T-helper 1 cell treated with Interleukin-12 subunit alpha and Interleukin-12 subunit beta and Interleukin-4 antibody, amounts not matched to agents 30 μg/mL and 1 μg/mL, for 36 hours (primary cell): Measurements from ENCODE around the gene BBX.

Experiments
- H3K27ac Mint-ChIP-seq: one replicate; pipeline ENCODE4 v1.8.0; 2021; ENCODE audit warnings: mild to moderate bottlenecking, mixed read lengths
- H3K27me3 Mint-ChIP-seq: one replicate; pipeline ENCODE4 v1.8.0; 2021; ENCODE audit warnings: low read depth, mixed read lengths
- H3K36me3 Mint-ChIP-seq: one replicate; pipeline ENCODE4 v1.8.0; 2021; ENCODE audit warnings: low read depth, mixed read lengths
- H3K4me1 Mint-ChIP-seq: one replicate; pipeline ENCODE4 v1.8.0; 2021; ENCODE audit warnings: low read depth, mixed read lengths
- H3K4me3 Mint-ChIP-seq: one replicate; pipeline ENCODE4 v1.8.0; 2021; ENCODE audit warnings: mild to moderate bottlenecking, moderate library complexity, mixed read lengths
- H3K9me3 Mint-ChIP-seq: one replicate; pipeline ENCODE4 v1.8.0; 2021; ENCODE audit warnings: mixed read lengths

The BBX gene

GRCh38 chr3:107800710-107801109 is 277.9 kb downstream of the BBX start:
- H3K27ac Mint-ChIP-seq, result no peak overlapping the region

GRCh38 chr3:107803170-107803569 is 280.4 kb downstream of the BBX start:
- Mint-ChIP-seq H3K9me3 (no peaks in the 10 kb centered on the region), H3K27ac (no peak overlapping the region), H3K27me3 (no peaks in the 10 kb centered on the region), H3K4me1 (no peaks in the 10 kb centered on the region), H3K4me3 (no peak overlapping the region), H3K36me3 (peaks cover 27% of the 10 kb centered on the region)

More at GRCh38 chr3:107800710-107801109, 277.9 kb downstream of the BBX start:
- Mint-ChIP-seq H3K4me1 (no peaks in the 10 kb centered on the region), H3K9me3 (no peaks in the 10 kb centered on the region), H3K27me3 (no peaks in the 10 kb centered on the region), H3K36me3 (peaks cover 32% of the 10 kb centered on the region), H3K4me3 (no peak overlapping the region)

GRCh38 chr3:107806021-107806420 is 283.3 kb downstream of the BBX start:
- H3K9me3 Mint-ChIP-seq, result no peaks in the 10 kb centered on the region
- peaks cover 21% of the 10 kb centered on the region for H3K36me3 Mint-ChIP-seq
- H3K4me1 Mint-ChIP-seq, result peaks cover 6% of the 10 kb centered on the region
- no peak overlapping the region for H3K27ac Mint-ChIP-seq
- H3K4me3 Mint-ChIP-seq, result no peak overlapping the region
- H3K27me3 Mint-ChIP-seq, result no peaks in the 10 kb centered on the region

GRCh38 chr3:107806536-107806935 is 283.8 kb downstream of the BBX start:
- H3K36me3 Mint-ChIP-seq, result peaks cover 20% of the 10 kb centered on the region
- H3K4me1 Mint-ChIP-seq, result peaks cover 6% of the 10 kb centered on the region
- H3K27ac Mint-ChIP-seq, result no peak overlapping the region
- no peak overlapping the region for H3K4me3 Mint-ChIP-seq
- no peaks in the 10 kb centered on the region for H3K9me3 Mint-ChIP-seq
- H3K27me3 Mint-ChIP-seq, result no peaks in the 10 kb centered on the region

DNA sequence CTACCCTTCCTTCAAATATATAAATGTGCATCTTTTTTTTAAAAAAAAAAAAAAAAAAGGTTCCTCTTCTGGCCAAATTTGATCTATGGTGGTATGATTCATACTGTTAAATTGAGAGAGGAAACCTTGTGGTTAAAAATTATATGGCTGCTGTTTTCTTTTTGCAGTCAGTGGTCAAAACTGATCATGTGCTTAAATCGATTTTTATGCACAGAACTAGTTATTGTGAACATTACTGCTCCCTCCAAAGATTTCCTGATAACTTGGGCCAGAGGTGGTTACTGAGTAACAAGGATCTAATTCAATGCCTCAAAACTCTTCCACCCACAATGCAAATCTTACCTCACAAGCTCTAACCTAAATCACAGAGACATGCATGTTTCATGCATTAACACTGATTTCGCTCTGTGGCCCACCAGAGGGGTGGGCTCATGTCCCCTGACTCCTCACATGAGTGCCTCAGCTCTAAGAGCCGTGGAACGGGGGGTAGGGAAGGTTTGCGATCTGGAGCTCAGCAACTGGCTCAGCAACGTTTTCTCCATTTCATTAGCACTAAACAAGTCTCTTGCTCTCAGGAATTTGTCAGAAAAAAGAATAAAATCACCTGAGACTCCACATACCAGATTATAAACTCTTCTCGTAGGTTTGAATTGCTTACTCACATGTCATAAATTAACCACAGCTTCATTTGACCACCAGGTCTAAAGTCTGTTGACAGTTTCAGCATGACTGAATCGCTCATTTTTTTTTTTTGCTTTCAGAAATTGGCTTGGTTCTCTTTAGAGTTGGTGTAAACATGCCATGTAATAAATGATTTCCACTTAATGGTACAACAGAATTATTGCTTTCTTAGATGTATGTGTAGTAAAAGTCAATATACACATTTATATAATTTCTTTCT is 287.7 kb downstream of the BBX start:
- peaks cover 5% of the 10 kb centered on the region for H3K36me3 Mint-ChIP-seq
- no peak overlapping the region for H3K4me3 Mint-ChIP-seq
- no peaks in the 10 kb centered on the region for H3K27me3 Mint-ChIP-seq
- H3K4me1 Mint-ChIP-seq, result peaks cover 6% of the 10 kb centered on the region
- H3K9me3 Mint-ChIP-seq, result no peaks in the 10 kb centered on the region
- H3K27ac Mint-ChIP-seq, result no peak overlapping the region

- no peaks in the 10 kb centered on the region for H3K9me3 Mint-ChIP-seq
- no peak overlapping the region for H3K27ac Mint-ChIP-seq
Observed at GRCh38 chr3:107813026-107813425, 290.3 kb downstream of the BBX start.

DNA sequence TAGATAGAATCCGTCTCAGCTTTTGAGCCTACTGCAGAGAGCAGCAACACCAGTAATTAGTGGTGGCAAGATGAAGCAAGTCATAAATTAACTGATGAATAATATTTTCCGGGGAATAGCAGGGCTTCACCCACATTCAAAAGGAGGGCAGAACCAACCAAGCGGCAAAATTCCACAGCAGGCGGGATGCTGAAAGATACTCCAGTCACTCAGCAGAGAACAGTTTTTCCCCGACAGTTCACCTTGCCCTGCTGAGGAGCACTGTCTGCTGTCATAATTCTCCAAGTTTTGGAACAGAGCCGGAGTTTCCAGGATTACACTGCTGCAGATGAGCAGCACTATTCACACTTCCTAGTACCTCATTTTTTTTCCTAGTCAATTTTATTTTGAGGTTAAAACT is 293.3 kb downstream of the BBX start:
- Mint-ChIP-seq H3K36me3 (no peaks in the 10 kb centered on the region), H3K4me3 (no peak overlapping the region), H3K9me3 (no peaks in the 10 kb centered on the region), H3K27me3 (peaks cover 3% of the 10 kb centered on the region), H3K27ac (no peak overlapping the region), H3K4me1 (no peaks in the 10 kb centered on the region)

More at GRCh38 chr3:107813026-107813425, 290.3 kb downstream of the BBX start:
- Mint-ChIP-seq H3K4me1 (peaks cover 6% of the 10 kb centered on the region), H3K4me3 (no peak overlapping the region), H3K36me3 (peaks cover 3% of the 10 kb centered on the region), H3K27me3 (peaks cover 3% of the 10 kb centered on the region)

DNA sequence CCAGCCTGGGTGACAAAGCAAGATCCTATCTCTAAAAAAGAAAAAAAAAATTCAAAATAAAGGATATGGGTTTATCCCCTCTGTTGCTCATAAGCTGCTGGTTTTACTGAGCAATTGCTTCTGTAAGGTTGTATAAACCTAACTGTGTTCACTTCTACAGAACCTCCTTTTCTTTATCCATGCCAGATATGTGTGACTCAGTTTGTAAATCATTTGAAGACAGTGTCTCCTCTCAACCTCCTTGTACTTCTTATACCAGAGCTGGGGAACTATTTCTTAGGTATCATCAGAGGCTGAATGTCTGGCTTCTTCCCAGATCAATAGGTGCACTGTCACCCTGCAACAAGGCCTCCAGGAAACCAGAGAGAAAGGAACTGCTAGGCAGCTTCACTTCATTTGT is 294.3 kb downstream of the BBX start:
- no peak overlapping the region for H3K27ac Mint-ChIP-seq
- H3K4me1 Mint-ChIP-seq, result no peaks in the 10 kb centered on the region
- no peaks in the 10 kb centered on the region for H3K36me3 Mint-ChIP-seq
- H3K4me3 Mint-ChIP-seq, result no peak overlapping the region
- peaks cover 7% of the 10 kb centered on the region for H3K27me3 Mint-ChIP-seq
- no peaks in the 10 kb centered on the region for H3K9me3 Mint-ChIP-seq

GRCh38 chr3:107818025-107818424 is 295.3 kb downstream of the BBX start:
- H3K36me3 Mint-ChIP-seq, result no peaks in the 10 kb centered on the region
- H3K9me3 Mint-ChIP-seq, result no peaks in the 10 kb centered on the region
- H3K4me3 Mint-ChIP-seq, result no peak overlapping the region
- no peak overlapping the region for H3K27ac Mint-ChIP-seq
- H3K4me1 Mint-ChIP-seq, result no peaks in the 10 kb centered on the region
- peaks cover 9% of the 10 kb centered on the region for H3K27me3 Mint-ChIP-seq

DNA sequence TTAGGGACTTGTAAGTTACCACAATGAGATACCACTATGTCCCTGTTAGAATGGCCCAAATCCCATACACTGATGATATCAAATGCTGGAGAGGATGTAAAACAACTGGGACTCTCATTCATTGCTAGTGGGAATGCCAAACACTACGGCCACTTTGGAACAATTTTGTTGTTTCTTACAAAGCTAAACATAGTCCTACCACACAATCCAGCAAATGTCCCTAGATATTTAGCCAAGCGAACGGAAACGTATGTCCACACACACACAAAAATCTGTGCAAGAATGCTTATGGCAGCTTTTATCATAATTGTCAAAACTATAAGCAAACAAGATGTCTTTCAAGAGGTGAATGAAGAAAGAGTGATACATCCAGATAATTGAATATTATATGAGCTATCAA is 296.9 kb downstream of the BBX start:
- Mint-ChIP-seq H3K4me3 (no peak overlapping the region), H3K9me3 (no peaks in the 10 kb centered on the region), H3K36me3 (no peaks in the 10 kb centered on the region), H3K4me1 (no peaks in the 10 kb centered on the region), H3K27ac (no peak overlapping the region), H3K27me3 (peaks cover 9% of the 10 kb centered on the region)

DNA sequence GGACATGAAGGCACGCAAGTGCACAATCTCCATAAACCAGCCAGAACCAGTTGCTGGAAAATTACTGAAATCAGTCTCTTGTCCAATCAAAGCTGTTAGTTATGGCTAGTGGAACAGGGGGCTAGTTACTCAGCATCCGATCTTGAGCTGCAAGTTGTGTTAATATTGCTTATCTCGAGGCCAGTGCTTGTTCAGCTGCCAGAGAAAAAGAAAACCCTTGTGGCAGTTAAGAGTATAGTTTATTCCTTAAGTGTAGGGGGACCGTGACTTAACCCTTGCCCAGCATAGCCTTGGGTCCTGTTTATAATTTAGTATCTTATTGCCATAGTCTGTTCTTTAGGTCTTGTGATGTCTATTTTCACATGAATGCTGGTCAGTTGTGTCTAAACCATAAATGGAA is 299.5 kb downstream of the BBX start:
- no peaks in the 10 kb centered on the region for H3K9me3 Mint-ChIP-seq
- H3K36me3 Mint-ChIP-seq, result no peaks in the 10 kb centered on the region
- H3K27me3 Mint-ChIP-seq, result peaks cover 8% of the 10 kb centered on the region
- no peak overlapping the region for H3K27ac Mint-ChIP-seq
- H3K4me1 Mint-ChIP-seq, result no peaks in the 10 kb centered on the region
- H3K4me3 Mint-ChIP-seq, result no peak overlapping the region

DNA sequence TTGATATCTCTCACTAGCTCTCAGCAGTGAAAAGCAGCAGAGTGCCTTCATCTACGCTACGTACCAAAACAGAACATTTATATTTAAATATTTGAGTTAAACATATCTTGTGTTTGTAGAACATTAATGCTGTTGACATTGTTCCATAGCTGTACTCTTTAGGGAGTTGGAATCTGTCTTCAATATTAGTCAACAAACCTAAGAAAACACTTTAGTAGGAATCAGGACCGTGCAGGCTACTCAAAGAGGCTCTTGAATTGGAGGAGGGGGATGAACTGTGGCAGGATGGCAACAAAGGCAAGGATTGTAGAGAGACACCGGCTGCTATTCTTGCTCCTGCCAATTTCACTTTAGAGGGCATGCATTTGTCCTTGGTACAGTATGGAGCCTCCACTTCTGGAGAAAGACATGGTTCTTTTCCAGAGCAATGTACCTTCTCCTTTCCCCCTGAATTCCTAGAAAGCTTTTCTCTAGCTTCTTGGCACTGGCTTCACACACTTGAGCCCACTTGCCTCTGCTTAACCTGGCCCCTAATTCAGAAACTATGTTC is 302.1 kb downstream of the BBX start:
- Mint-ChIP-seq H3K4me3 (no peak overlapping the region), H3K36me3 (no peaks in the 10 kb centered on the region), H3K4me1 (no peaks in the 10 kb centered on the region), H3K27me3 (peaks cover 7% of the 10 kb centered on the region), H3K27ac (no peak overlapping the region), H3K9me3 (no peaks in the 10 kb centered on the region)

DNA sequence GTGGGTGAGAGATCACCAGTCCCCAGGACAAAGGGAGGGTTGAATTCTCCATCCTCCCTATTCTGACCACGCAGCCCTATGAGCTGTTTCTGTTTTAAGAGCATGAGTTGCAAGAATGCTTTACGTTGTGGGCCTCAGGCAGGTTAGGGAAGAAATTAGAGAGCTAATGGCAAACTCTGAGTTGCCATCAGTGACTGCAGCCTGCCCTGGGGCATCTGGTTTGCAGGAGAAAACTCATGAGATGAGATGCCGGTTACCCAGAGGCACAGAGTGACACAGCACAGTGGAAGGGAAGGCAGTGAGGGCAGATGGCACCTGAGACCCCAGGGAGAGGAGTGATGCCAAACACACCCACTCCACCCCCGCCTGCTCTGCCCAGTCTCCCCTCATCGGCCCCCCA is 302.8 kb downstream of the BBX start:
- Mint-ChIP-seq H3K27ac (no peak overlapping the region), H3K4me1 (no peaks in the 10 kb centered on the region), H3K27me3 (peaks cover 7% of the 10 kb centered on the region), H3K9me3 (no peaks in the 10 kb centered on the region), H3K36me3 (no peaks in the 10 kb centered on the region), H3K4me3 (no peak overlapping the region)

DNA sequence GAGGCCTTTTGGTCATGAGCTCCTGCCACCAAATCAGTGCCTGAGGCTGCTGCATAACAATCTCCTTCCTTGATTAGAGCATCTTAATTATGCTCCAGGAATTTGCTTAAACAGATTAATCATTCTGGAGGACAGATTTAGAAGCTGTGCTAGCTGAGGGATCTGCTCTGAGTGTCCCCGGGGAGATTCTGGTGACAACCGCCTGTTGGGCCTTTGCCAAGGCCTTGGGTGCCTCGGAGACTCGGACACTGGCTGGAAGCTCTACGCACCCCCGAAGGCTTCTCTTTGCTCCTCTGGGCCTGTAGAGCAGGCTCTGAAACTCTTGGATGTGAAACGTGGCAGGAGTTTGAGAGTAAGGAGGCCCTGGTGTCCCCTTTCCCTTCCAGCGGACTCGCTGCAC is 304.0 kb downstream of the BBX start:
- H3K27me3 Mint-ChIP-seq, result peaks cover 5% of the 10 kb centered on the region
- H3K4me1 Mint-ChIP-seq, result no peaks in the 10 kb centered on the region
- no peak overlapping the region for H3K4me3 Mint-ChIP-seq
- H3K36me3 Mint-ChIP-seq, result no peaks in the 10 kb centered on the region
- no peak overlapping the region for H3K27ac Mint-ChIP-seq
- H3K9me3 Mint-ChIP-seq, result no peaks in the 10 kb centered on the region

DNA sequence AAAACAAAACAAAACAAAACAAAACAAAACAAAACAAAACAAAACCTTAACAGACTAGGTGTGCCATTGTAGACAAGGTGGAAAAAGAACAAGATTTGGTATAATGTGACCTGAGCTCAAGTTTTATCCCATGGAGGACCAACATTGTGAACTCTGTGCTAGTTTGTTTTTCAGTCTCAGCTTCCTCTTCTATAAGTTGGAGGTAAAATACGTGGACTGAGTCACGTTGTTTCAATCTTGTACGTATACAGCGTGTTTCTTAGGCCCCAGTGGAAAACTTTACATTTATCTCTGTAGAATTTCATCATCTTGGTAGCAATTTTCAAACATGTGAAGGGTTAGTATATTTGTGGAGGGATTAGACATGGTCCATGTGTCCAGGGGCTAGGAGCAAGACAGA is 306.4 kb downstream of the BBX start:
- Mint-ChIP-seq H3K36me3 (no peaks in the 10 kb centered on the region), H3K27ac (no peak overlapping the region), H3K4me3 (no peak overlapping the region), H3K27me3 (no peaks in the 10 kb centered on the region), H3K9me3 (no peaks in the 10 kb centered on the region), H3K4me1 (no peaks in the 10 kb centered on the region)
